Activated CD4-positive, alpha-beta T cell treated with anti-CD3 and anti-CD28 coated beads, Interleukin-2, amount 10 ng/mL, durations not matched to agents 7 days and 5 days (primary cell): ENCODE results near the gene NACC1. TPM values are rescaled to one million over a fixed set of nuclear protein-coding genes. Genes with fewer than 3 reads are reported as not detected.
"Not testable (repeated sequence)": the region's sequence is repeated elsewhere in the genome, so short reads cannot be mapped to it uniquely, and the experiment has no call there.

ENCODE experiments used
- CTCF ChIA-PET: fragments of 350-600 bp; sonication (Branson Sonifier 250); formaldehyde crosslinking; loops from one replicate; lab custom pipeline; 2021; ENCODE audit warnings: antibody characterized with exemption; lab: Charles Lee
- POLR2A ChIA-PET: fragments of 350-600 bp; sonication (Branson Sonifier 250); formaldehyde crosslinking; loops from one replicate; lab custom pipeline; 2021; ENCODE audit warnings: antibody characterized with exemption; lab: Charles Lee
- DNase-seq: peaks from one replicate; pipeline ENCODE4 v3.0.0-alpha.2; 2020
- H3K27ac Mint-ChIP-seq: one replicate; pipeline ENCODE4 v1.8.0; 2021; ENCODE audit warnings: mild to moderate bottlenecking, moderate library complexity, mixed read lengths
- H3K27me3 Mint-ChIP-seq: one replicate; pipeline ENCODE4 v1.8.0; 2021; ENCODE audit warnings: mixed read lengths
- H3K36me3 Mint-ChIP-seq: one replicate; pipeline ENCODE4 v1.8.0; 2021; ENCODE audit warnings: low read depth, mixed read lengths
- H3K4me1 Mint-ChIP-seq: one replicate; pipeline ENCODE4 v1.8.0; 2021; ENCODE audit warnings: mixed read lengths
- H3K4me3 Mint-ChIP-seq: one replicate; pipeline ENCODE4 v1.8.0; 2021; ENCODE audit warnings: mild to moderate bottlenecking, moderate library complexity, mixed read lengths
- H3K9me3 Mint-ChIP-seq: one replicate; pipeline ENCODE4 v1.8.0; 2021; ENCODE audit warnings: mixed read lengths
- total RNA-seq, 2 experiments: library from RNA; stranded (reverse); gene quantifications; one replicate each; pipeline ENCODE4 v1.2.3, GENCODE V29; 2021

The NACC1 gene
- total RNA-seq, 2 experiments from 2014 or later: 57.8 to 63.8 TPM

DNA sequence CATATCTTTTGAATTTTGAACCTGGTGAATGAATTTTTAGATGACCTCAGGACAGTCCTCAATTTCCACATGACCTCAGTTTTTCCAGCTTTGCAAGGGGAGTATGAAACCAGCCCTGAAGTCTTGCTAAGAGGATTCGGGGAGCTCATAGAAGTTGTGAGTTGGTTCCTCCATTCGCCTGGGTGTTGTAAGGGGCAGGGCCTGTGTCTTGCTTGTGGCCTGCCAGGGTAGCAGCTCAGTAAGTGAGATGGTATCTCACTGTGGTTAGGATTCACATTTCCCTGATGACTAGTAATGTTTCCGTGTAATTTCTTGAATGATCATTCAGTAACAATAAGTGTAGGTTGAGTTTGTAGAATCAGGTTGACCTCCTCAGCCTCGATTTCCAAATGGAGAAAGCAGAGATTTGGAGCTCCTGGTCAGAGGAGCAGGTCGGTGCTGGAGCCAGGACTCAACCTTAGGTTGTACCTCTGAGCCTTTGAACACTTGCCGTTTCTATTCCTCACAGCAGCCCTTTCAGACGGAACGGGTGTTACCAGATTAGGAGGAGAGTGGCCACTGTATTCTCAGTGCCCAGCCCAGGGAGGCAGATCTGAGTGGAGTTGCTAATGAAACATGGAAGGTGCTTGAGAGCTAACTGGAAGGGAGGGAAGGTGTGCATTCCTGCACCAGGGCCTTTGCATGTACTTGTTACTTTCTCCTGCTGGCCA, 14.6 kb downstream of the NACC1 start:
- peaks cover 33% of the 10 kb centered on the region for H3K4me1 Mint-ChIP-seq
- peak; percentile 66 for DNase-seq
- CTCF ChIA-PET: interaction anchor here (0.6 to 2.1 kb wide), 12 partner anchors 9 to 155 kb away, joined by 3 to 10 read pairs (median 4); partner anchors contain the start of genes IER2, NACC1 and STX10
- H3K9me3 Mint-ChIP-seq: no peaks in the 10 kb centered on the region
- H3K27me3 Mint-ChIP-seq: no peaks in the 10 kb centered on the region
- POLR2A ChIA-PET: interaction anchor here (0.5 to 0.9 kb wide), 2 partner anchors 8 to 20 kb away, joined by 3 to 4 read pairs; no protein-coding TSS in a partner anchor
- peak overlapping the region; percentile 84 for H3K27ac Mint-ChIP-seq
- peaks cover 20% of the 10 kb centered on the region for H3K36me3 Mint-ChIP-seq
- H3K4me3 Mint-ChIP-seq: peak overlapping the region; percentile 30

GRCh38 chr19:13133241-13133870, 15.3 kb downstream of the NACC1 start:
- DNase-seq: no peak
- ChIA-PET CTCF (interaction anchor here (0.7 to 1.5 kb wide), 7 partner anchors 9 to 156 kb away, joined by 3 to 6 read pairs (median 3); partner anchors contain the start of genes IER2, NACC1 and STX10), POLR2A (no interaction called here)
- Mint-ChIP-seq H3K4me1 (peaks cover 30% of the 10 kb centered on the region), H3K36me3 (peaks cover 23% of the 10 kb centered on the region), H3K27me3 (no peaks in the 10 kb centered on the region), H3K4me3 (no peak overlapping the region), H3K9me3 (no peaks in the 10 kb centered on the region), H3K27ac (no peak overlapping the region)

- no peak overlapping the region for H3K4me3 Mint-ChIP-seq
- H3K27me3 Mint-ChIP-seq: no peaks in the 10 kb centered on the region
- DNase-seq: no peak
- H3K36me3 Mint-ChIP-seq: peaks cover 23% of the 10 kb centered on the region
- ChIA-PET CTCF (interaction anchor here (0.6 to 1.1 kb wide), 3 partner anchors 9 to 1001 kb away, joined by 3 read pairs; no protein-coding TSS in a partner anchor), POLR2A (interaction anchor here (1.1 kb wide), 1 partner anchor 26 kb away, joined by 5 read pairs; no protein-coding TSS in a partner anchor)
- H3K4me1 Mint-ChIP-seq: peaks cover 31% of the 10 kb centered on the region
- H3K9me3 Mint-ChIP-seq: no peaks in the 10 kb centered on the region
- no peak overlapping the region for H3K27ac Mint-ChIP-seq
These were observed 16.6 kb downstream of the NACC1 start for GRCh38 chr19:13134626-13135025.

GRCh38 chr19:13135068-13136062, 17.3 kb downstream of the NACC1 start:
- no peak overlapping the region for H3K4me3 Mint-ChIP-seq
- H3K36me3 Mint-ChIP-seq: peaks cover 23% of the 10 kb centered on the region
- CTCF ChIA-PET: interaction anchor here (0.6 kb wide), 1 partner anchor 1002 kb away, joined by 3 read pairs; no protein-coding TSS in a partner anchor
- H3K27me3 Mint-ChIP-seq: no peaks in the 10 kb centered on the region
- peaks cover 29% of the 10 kb centered on the region for H3K4me1 Mint-ChIP-seq
- no peak overlapping the region for H3K27ac Mint-ChIP-seq
- POLR2A ChIA-PET: interaction anchor here (1.1 kb wide), 1 partner anchor 27 kb away, joined by 5 read pairs; no protein-coding TSS in a partner anchor
- no peaks in the 10 kb centered on the region for H3K9me3 Mint-ChIP-seq
- no peak for DNase-seq

- peaks cover 17% of the 10 kb centered on the region for H3K4me1 Mint-ChIP-seq
- no peak overlapping the region for H3K4me3 Mint-ChIP-seq
- no peaks in the 10 kb centered on the region for H3K27me3 Mint-ChIP-seq
- ChIA-PET CTCF (interaction anchor here (1.3 kb wide), 1 partner anchor 33 kb away, joined by 5 read pairs; no protein-coding TSS in a partner anchor), POLR2A (no interaction called here)
- DNase-seq: no peak
- no peak overlapping the region for H3K27ac Mint-ChIP-seq
- peaks cover 22% of the 10 kb centered on the region for H3K36me3 Mint-ChIP-seq
- H3K9me3 Mint-ChIP-seq: no peaks in the 10 kb centered on the region
These were observed 19.3 kb downstream of the NACC1 start for GRCh38 chr19:13137290-13137794.

- Mint-ChIP-seq H3K4me1 (peaks cover 7% of the 10 kb centered on the region), H3K4me3 (no peak overlapping the region), H3K27me3 (no peaks in the 10 kb centered on the region), H3K36me3 (peaks cover 16% of the 10 kb centered on the region), H3K27ac (no peak overlapping the region), H3K9me3 (no peaks in the 10 kb centered on the region)
- POLR2A ChIA-PET: no interaction called here
- CTCF ChIA-PET: no interaction called here
- DNase-seq: no peak
These were observed 20.3 kb downstream of the NACC1 start for GRCh38 chr19:13138171-13138915.

DNA sequence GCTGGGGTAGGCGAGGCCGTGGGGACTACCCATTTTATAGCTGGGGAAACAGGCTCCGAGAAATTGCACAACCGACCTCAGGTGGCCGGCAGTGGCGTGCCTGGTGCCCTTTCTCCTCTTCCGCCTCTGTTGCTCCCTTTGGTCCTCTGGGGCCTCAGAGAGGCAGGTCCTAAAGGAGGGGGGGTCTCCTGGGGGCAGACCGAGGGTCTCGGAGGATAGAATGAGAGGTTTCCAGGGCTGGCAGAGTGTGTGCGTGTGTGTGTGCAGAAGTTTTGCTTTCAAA, 20.8 kb downstream of the NACC1 start:
- POLR2A ChIA-PET: no interaction called here
- Mint-ChIP-seq H3K9me3 (no peaks in the 10 kb centered on the region), H3K4me3 (no peak overlapping the region), H3K27me3 (no peaks in the 10 kb centered on the region), H3K4me1 (peaks cover 2% of the 10 kb centered on the region), H3K36me3 (peaks cover 18% of the 10 kb centered on the region), H3K27ac (no peak overlapping the region)
- no peak for DNase-seq
- CTCF ChIA-PET: no interaction called here

DNA sequence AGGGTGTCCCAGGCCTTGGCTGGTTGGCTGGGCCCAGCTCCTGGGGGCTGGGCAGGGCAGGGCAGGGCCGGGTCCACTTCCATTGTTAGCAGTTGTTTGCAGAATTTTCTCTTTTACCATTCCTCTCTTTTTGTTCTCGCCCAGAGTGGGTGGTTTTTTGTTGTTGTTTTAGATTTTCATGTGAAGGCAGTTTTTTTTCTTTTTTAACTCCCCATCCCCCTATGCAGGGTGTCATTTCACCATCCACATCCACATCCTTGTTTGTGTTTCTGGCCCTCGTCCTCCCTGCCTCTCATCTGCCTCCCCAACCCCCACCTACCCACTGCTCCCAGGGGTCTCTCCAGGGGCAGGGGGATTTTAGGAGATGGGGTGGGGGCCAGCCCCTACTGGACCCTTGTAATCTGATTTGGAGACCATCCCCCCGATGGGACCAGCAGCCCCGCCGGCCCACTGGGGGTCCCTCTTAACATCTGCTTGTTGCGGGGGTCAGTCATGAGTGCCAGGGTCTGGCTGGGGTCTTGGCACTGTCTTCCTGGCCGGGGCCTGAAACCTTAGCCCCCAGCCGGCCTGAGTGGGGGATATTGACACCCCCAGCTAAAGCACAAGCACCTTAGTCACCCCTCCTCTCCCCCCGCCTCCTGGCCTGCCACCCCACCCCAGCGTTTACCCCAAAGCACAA, 21.7 kb downstream of the NACC1 start:
- no peaks in the 10 kb centered on the region for H3K9me3 Mint-ChIP-seq
- no peak for DNase-seq
- peak overlapping the region; percentile 3 for H3K27ac Mint-ChIP-seq
- no peak overlapping the region for H3K4me3 Mint-ChIP-seq
- peaks cover 2% of the 10 kb centered on the region for H3K4me1 Mint-ChIP-seq
- POLR2A ChIA-PET: no interaction called here
- peaks cover 22% of the 10 kb centered on the region for H3K36me3 Mint-ChIP-seq
- H3K27me3 Mint-ChIP-seq: no peaks in the 10 kb centered on the region
- CTCF ChIA-PET: no interaction called here

- H3K9me3 Mint-ChIP-seq: no peaks in the 10 kb centered on the region
These were observed 28.9 kb downstream of the NACC1 start for GRCh38 chr19:13146763-13147563.

GRCh38 chr19:13149173-13149627, 31.1 kb downstream of the NACC1 start:
- H3K27me3 Mint-ChIP-seq, POLR2A ChIA-PET, DNase-seq, H3K9me3 Mint-ChIP-seq: not testable (repeated sequence)
- H3K27ac Mint-ChIP-seq: peak overlapping the region; percentile 16
- H3K4me3 Mint-ChIP-seq: peak overlapping the region; percentile 97
- H3K4me1 Mint-ChIP-seq: peaks cover 19% of the 10 kb centered on the region
- peaks cover 15% of the 10 kb centered on the region for H3K36me3 Mint-ChIP-seq
- CTCF ChIA-PET: interaction anchor here (0.9 to 1.9 kb wide), 7 partner anchors 13 to 45 kb away, joined by 3 to 6 read pairs (median 5); partner anchors contain the start of gene NACC1

More at GRCh38 chr19:13146763-13147563, 28.9 kb downstream of the NACC1 start:
- Mint-ChIP-seq H3K4me3 (no peak overlapping the region), H3K4me1 (peaks cover 17% of the 10 kb centered on the region), H3K27ac (no peak overlapping the region), H3K36me3 (peaks cover 8% of the 10 kb centered on the region), H3K27me3 (no peaks in the 10 kb centered on the region)
- ChIA-PET CTCF (interaction anchor here (1.1 to 1.4 kb wide), 2 partner anchors 43 to 47 kb away, joined by 3 to 8 read pairs; no protein-coding TSS in a partner anchor), POLR2A (no interaction called here)
- no peak for DNase-seq
